ENCODE measurements around the gene EEPD1.
A peak's percentile ranks its signal among the peaks of the same experiment; 100 is the strongest.

The EEPD1 gene

DNA sequence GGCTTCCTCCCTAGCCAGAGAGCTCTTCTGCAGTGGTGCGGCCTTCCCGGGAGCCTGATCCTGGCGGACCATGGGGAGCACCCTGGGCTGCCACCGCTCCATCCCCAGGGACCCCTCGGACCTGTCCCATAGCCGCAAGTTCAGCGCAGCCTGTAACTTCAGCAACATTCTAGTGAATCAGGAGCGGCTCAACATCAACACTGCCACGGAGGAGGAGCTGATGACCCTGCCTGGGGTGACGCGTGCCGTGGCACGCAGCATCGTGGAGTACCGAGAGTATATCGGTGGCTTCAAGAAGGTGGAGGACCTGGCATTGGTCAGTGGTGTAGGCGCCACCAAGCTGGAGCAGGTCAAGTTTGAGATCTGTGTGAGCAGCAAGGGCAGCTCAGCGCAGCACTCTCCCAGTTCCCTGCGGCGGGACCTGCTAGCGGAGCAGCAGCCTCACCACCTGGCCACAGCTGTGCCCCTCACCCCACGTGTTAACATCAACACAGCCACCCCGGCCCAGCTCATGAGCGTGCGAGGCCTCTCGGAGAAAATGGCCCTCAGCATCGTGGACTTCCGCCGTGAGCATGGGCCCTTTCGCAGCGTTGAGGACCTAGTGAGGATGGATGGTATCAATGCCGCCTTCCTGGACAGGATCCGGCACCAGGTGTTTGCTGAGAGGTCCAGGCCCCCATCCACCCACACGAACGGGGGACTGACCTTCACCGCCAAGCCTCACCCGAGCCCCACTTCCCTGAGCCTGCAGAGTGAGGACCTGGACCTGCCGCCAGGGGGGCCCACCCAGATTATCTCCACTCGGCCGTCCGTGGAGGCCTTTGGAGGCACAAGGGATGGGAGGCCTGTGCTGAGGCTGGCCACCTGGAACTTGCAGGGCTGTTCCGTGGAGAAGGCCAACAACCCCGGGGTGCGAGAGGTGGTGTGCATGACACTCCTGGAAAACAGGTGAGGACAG lies 1.5 kb downstream of the EEPD1 start:
- DNase-seq (ENCODE audit: low spot score) = no peak

DNA sequence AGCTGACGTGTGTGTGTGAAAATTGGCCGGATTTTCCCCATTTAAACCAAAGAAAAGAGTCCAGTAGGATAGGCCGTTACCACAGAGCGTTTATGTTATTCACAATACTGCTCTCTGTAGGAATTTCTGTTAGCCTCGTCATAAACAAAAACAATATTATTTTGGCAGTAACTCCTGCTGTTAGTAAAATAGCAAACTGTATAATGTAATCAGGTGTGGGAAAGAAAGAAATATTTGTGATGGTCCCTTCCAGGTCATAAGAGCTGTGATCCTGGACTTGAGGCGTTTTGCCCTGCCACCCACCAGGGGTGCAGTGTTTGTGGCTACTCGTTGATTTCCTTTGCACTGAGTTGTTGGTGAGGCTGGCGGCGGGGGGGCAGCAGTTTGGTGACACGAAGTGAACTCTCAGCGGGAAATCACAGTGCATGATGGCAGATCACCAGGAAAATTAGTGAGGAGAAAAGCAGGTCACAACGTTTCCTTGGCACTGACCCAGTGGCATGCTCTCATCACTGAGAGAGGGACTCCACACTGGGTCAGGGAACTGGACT lies 2.8 kb downstream of the EEPD1 start:
- no peak for DNase-seq (ENCODE audit: low spot score)

DNA sequence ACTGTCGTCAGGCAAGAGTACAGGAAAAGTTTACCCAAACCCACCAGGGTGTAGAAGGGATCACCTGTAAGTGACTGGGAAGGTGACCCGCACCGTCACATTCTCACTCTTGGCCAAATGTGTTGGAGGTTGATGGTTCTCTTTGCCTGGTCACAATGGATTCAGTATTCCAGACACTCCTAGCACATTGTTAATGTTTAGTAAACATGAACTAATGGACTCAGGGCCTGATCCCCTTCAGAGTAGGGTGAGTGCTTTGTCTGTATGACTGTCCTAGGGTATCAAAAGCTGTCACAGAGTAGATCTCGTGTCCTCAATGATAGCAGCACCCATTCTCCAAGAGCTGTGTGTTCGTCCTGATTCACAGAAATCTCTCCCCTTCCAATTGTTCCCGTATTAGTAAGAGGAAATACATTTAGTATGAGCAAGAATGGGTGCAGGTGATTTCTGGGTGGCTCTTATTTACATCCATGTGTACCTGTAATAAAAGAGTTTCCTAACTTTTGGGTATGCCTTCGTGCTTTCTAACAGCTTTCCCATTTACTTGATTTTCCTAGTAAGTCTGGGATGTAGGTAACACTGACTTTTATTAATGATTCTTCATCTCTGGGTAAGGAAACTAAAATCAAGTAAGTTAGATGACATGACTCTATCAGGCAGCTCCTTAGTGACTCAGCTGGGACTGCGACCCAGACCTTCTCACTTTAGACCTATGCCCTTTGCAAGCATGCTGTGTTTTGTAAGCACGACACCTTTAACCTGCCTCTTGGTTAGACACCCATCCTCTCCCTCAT lies 4.7 kb downstream of the EEPD1 start:
- DNase-seq (ENCODE audit: low spot score) = no peak

DNA sequence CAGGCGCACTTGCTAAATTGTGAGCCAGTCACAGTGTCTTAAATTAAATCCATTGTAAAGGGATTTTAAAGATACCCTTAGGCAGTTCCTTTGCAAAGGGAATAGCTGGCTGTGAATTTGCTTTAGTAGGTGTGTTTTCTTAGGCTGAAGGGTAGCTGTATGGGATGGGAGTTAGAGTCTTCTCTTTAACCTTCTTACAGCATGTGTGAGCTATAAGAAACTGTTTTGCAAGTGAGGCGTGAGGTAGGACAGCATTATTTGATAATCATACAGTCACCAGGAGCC lies 5.2 kb downstream of the EEPD1 start:
- no peak for DNase-seq (ENCODE audit: low spot score)

DNA sequence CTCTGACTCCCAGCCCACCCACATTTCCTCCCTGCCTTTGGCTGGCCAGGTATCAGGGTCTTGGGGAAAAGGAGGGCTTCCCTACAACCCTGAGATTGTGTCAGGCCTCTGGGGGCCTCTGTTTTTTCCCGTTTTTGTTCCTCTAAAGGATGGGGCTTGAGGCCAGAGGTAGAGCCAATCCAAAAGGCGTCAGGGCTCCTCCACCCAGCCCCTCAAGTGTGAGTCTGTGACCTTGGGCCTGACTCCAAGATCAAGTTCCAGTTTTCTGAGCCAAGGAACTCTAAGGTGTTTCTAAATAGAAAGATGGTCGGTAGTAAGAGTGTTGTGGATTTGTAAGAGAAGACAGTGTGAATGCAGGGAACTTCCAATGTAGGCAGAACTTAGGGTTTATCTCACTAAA lies 6.6 kb downstream of the EEPD1 start:
- DNase-seq (ENCODE audit: low spot score) = no peak

DNA sequence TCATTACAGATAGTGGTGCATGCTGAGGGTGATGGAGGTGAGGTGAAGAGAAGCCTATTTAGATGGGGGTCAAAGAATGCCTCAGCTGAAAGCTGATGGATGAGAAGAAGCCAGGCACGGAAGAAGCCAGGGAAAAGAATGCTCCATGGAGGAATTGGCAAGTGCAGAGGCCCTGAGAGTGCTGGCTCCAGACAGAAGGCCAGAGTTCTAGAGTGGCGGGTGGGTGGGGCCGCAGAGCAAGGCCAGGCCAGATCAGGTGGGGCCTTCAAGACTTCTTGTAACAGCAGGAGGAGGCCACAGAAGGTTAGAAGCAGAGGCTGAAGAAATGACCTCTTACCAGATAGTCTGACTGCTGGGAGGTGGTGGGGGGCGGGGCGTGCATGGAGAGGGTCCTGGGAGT lies 7.3 kb downstream of the EEPD1 start:
- no peak for DNase-seq (ENCODE audit: low spot score)

DNA sequence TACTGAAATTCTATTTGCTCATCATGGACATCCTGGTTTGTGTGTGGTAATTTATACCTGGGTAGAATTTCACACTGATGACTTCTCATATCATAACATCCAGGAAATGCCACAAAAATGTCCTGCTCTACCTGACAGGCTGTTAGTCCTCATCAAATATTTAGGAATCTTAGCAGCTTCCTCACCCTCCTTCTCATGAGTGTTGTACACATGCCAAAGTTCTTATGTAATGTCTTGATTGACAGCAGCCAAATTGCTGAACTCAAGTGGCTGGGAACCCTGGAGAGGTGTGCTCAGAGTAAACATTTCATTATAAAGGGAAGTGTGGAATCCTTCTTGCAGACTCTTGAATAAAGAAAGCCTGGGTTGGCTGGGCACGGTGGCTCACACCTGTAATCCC lies 8.9 kb downstream of the EEPD1 start:
- DNase-seq (ENCODE audit: low spot score) = peak; percentile 28

DNA sequence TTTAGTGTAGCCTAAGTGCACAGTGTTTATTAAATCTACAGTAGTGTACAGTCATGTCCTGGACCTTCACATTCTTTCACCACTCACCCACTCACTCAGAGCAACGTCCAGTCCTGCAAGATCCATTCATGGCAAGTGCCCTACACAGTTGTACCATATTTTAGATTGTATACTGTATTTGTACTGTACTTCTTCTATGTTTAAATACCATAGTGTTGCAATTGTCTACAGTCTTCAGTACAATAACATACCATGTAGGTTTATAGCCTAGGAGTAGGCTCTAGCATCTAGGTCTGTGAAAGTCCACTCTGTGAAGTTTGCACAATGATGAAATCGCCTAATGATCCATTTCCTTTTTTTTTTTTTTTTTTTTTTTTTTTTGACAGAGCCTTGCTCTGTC lies 12.0 kb downstream of the EEPD1 start:
- DNase-seq (ENCODE audit: low spot score) = no peak

DNA sequence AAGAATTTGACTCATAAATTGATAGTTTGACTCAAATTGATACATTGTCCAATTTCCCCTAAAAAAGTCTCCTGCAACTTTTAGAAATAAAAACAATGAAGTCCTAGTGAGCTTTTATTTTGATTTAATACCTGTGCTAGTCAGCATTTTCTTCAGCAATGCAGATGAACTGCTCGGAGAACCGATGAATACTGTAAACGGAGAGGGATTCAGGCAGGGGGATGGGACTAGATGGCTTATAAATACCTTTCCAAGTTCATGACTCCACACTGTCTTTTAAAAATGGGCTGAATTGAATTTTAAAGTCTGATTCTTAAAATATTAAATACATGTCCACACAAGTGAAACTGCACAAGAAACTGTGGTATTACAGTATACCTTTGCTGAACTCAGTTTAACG lies 12.7 kb downstream of the EEPD1 start:
- DNase-seq (ENCODE audit: low spot score) = no peak

DNA sequence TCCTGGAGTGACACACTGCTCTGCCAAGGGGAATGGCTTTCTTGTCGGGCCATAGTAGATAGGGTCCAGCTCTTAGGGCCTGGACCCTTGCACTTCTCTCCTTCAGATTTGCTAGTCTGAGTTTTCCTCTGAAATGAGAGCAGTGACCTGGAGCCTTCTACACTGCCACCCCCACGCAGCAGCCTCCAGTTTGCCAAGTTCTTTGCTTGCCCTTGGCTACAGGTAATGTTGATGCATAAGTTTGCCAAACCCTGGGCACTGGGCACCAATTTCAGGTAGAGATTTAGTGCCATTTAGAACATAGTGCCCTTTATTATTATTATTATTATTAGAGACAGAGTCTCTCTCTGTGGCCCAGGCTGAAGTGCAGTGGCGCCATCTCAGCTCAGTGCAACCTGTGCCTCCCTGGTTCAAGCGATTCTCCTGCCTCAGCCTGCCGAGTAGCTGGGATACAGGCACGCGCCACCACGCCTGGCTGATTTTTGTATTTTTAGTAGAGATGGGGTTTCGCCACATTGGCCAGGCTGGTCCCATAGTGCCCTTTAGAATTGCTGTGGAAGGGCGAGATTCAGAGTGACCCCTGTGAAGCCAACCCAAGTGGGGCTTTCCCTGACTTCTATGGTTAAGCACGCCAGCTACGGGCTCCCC lies 14.5 kb downstream of the EEPD1 start:
- no peak for DNase-seq (ENCODE audit: low spot score)

DNA sequence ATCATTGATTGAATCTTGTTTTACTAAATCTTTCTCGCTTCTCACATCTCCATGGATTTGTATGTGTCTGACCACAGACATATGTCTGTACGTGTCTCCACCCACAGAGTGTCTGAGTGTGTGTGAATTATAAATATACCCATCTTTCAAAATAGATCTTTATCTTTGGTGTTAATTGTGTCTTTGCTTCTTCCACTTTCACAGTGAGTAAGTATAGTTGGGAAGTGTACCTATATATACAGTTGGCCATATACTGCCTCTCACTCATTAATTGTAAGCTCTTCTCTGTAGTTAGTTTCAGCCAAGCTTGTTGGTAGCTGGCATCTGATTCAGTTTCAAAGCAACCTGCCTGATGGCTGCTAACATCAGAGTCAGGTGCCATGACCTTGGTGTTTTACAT lies 18.4 kb downstream of the EEPD1 start:
- DNase-seq (ENCODE audit: low spot score) = no peak

DNA sequence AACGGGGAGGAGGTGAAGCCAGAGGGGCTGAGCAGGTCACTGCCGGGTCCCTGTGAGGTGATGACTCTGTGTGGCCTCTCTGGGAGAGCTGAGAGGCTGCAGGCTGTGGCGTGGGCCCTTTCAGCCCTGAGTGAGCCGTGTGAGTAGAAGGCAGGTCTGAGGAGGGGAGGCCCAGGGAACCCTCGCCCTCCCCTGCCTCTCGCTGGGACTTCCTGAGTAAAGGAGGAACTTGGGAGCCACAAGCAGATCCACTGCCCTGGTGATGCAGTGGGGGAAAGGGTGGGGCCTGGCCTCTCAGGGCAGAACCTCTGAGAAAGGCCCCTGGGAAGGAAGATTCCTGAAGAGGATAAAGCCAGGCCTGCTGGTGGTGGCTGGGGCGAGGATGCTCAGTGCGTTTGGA lies 22.8 kb downstream of the EEPD1 start:
- no peak for DNase-seq (ENCODE audit: low spot score)

DNA sequence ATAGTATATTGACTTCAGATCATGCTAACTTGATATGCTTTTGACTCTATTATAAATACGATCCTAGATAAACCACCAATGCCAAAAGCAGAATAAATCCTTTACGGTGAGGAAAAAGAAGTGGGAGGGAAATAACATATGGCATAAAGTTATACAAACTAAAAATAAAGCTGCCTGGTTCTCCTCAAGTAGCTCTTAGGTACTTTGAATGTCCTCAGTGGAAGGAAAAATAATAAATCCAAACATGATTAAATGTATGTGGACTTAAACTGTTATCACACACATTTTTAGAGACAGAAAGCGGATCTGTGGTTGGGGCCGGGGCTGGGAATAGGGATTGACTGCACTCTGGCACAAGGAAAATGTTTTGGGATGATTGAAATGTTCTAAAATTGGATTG lies 23.6 kb downstream of the EEPD1 start:
- no peak for DNase-seq (ENCODE audit: low spot score)

DNA sequence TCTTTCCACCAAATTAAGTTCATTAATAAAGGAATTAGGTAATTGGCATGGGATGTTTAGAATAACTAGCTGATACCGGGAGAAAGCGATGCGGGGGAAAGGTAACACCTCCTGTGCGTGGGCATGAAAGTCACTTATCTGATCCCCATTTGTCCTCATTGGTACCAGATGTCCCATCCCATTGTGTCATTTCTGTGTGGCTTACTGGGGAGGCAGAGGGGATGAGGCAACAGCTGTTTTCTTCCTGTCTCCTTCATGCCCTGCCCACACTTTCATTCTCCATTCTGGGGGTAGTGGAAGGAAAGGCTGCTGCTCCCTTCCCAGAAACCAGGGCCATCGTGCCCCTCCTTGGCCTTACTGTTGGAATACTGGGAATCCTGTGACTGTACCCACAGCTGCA lies 27.1 kb downstream of the EEPD1 start:
- no peak for DNase-seq (ENCODE audit: low spot score)

DNA sequence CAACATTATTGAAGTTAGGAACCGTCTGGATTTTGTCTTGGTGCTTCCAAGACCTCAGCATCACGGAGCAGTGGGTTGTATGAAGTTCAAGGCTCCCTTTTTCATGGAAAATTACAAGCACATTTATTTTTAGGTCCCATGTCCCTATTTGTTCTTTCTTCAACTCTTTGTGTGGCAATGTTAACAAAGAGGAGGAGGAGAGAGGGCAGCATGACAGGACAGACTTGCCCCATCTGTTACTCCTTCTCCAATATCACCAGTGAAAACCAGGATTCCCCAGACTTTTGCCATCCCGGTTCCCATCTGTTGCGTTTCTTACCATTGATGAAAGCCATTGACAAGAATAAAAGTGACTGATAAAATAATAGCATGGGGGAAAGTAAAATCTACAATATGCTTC lies 28.6 kb downstream of the EEPD1 start:
- no peak for DNase-seq (ENCODE audit: low spot score)

DNA sequence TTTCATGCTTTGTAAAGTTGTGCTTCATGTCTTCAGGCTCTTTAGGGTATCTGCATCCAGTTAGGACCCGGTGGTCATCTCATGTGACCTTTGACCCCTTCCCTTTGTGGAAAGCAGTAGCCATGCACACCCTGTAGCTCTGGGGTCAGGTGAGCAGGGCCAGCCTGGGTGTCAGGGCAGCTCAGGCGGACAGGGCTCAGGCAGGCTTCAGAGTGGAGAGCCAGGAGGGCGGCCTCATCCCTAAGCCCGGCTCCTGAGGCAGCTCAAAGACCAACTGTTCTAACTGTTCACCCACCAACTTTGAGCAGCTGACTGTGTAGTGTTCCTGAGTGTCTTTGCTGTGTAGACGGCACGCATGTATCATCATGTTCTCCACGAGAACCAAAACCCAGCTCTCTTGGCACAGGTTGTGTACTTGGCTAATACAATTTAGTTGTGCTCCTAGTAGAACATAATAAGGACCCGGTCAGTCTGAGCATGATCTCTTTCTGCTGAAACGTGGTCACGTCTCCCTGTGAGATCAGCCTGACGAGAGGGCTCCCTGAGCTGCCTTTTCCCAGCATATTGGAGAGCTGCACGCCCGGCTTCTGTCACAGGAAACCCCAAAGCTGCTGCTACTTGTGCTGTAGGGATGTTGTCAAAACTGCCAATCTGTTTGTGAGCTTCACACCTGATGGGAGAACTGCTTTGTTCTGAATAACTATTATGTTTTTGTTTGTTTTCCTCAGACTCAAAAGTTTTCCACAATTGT lies 30.0 kb downstream of the EEPD1 start:
- DNase-seq (ENCODE audit: low spot score) = no peak

DNA sequence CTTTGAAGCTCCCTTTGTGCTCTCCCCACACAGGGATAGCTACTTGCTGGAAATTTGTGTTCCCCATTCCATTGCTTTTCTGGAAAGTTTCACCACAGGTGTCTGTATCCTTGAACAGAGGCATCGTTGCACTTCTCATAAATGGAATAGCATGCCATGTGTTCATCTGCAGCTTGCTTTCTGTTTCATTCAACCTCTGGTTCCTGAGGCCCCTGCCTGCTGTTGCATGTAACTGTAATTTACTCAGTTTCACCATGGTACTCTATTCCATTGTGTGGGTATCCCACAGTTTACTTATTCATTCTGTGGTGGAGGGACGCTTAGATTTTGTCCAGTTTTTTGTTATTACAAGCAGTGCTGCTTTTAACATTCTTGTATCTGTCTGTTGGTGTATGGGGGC lies 32.0 kb downstream of the EEPD1 start:
- DNase-seq (ENCODE audit: low spot score) = no peak

DNA sequence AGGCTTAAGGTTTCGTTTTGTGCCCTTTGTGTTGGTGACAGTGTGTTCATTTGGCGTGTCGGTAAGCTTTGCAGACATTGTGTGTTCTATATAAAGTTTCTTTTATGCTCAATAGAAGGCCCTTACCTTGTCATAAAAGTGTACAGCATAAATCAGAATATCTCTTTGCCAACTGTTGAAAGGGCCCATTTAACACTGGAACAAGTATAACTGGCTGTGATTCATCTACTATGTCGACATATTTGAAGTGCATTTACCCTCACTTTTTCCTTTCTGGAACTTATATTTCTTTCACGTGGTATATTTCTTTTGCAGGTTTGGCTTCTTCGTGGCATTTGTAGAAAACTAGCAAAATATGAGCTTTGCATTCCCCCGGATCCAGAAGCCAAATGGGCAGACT lies 32.7 kb downstream of the EEPD1 start:
- DNase-seq (ENCODE audit: low spot score) = no peak

DNA sequence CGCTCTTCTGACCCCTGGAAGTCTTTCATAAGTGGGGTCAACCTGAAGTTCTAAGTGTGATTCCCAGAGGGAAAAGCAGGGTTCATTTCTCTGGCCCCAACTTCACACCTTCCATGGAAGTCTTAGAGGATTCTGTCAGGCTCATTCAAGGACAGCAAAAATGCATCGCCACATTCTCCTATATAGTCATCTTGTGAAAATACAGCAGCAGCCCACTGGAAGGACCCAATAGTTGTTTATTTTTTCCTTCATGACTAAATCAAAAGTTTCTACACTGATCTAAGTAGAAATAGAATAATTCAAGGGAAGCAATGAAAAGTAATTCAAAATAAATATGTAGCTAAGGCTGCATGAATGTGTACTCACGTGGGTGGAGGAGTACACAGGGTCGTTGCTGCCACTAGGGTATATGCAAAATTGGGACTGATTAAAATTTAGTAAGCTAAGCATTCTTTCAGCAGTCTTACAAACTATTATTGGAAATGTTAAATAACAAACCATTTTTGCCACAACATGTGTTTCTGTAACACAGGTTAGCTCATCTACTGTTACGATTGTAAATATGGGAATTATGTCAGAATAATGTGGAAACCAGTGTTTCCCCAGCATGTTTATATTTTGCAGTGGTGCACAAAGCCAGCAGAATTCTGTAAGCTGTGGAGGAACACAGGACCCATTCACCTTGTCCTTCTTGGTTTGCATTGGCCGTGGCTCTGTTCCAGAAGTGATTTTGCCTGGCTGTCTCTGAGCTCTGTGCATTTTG lies 33.5 kb downstream of the EEPD1 start:
- DNase-seq (ENCODE audit: low spot score) = no peak

DNA sequence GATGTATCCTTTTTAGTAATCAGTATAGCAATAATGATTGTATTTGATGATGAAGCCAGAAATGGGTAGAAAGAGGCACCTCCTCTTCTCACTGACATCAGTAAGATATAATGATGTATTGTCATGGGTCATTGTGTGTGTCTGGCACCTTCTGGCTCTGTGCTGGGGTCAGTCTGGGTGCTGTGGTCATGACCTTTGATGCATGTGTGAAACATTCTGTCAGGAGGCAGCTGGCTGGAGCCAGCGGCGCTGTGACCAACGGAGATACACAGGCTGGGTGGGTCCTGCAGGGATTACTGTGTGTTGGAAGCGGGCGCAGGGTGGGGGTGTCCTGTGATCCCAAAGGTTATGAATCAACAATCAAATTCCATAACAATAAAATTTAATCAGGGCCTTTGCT lies 35.2 kb downstream of the EEPD1 start:
- no peak for DNase-seq (ENCODE audit: low spot score)

DNA sequence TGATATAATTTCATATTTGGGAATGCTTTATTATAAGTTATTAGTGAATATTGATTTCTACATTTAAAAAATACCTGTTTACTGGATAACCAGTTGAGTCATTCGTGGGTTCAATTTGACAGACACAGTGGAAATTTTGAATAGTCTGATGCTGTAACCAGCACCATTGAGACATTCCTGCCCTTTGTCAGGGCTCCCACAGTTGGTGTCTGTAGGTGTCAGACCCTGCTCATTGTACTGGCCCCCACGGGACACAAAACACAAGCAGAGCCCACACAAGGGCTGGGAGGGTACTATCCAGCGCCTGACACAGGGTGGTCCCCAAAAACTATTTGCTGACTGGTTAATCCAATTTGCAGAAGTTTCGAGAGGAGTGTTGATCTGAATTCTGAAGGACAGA lies 35.9 kb downstream of the EEPD1 start:
- no peak for DNase-seq (ENCODE audit: low spot score)
